ENCODE data around the gene COL6A2.

DNA sequence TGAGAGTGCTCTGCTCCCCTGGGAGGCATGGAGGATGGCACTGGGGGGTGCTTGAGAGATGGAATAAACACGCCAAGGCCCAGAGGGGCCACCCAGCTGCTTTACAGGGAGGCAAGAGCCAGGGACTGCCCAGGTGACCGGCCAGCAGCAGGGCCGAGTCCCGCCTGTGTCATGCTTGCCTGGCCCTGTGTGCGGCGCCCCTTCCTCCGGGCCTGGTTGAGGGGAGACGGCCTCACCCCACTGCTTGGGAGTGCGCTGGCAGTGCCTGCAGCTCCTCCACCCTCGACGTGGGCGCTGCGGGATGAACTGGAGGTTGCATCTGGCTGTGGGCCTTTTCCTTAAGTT is 33.1 kb upstream of the COL6A2 start:
- TF ChIP-seq EZH2 (IDR thresholded peaks at IDR 0.05) (no peak), EZH2phosphoT487 (IDR thresholded peaks at IDR 0.05) (no peak)
- TF ChIP-seq, protein P1, sequence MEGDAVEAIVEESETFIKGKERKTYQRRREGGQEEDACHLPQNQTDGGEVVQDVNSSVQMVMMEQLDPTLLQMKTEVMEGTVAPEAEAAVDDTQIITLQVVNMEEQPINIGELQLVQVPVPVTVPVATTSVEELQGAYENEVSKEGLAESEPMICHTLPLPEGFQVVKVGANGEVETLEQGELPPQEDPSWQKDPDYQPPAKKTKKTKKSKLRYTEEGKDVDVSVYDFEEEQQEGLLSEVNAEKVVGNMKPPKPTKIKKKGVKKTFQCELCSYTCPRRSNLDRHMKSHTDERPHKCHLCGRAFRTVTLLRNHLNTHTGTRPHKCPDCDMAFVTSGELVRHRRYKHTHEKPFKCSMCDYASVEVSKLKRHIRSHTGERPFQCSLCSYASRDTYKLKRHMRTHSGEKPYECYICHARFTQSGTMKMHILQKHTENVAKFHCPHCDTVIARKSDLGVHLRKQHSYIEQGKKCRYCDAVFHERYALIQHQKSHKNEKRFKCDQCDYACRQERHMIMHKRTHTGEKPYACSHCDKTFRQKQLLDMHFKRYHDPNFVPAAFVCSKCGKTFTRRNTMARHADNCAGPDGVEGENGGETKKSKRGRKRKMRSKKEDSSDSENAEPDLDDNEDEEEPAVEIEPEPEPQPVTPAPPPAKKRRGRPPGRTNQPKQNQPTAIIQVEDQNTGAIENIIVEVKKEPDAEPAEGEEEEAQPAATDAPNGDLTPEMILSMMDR (IDR thresholded peaks at IDR 0.05) = no peak

Measured in neural progenitor cell (in vitro differentiated cells).